ENCODE measurements around the gene KRTAP2-3. TPM values are rescaled to one million over a fixed set of nuclear protein-coding genes. Genes with fewer than 3 reads are reported as not detected.
"Not testable (repeated sequence)": the region's sequence is repeated elsewhere in the genome, so short reads cannot be mapped to it uniquely, and the experiment has no call there.

Gene KRTAP2-3
- total RNA-seq, 5 donors from 2014 or later (not counting 1 experiment from before 2014, with no cell fraction given) = not detected

- H3K4me3 Mint-ChIP-seq; H3K9me3 ChIP-seq; H3K27me3 ChIP-seq (replicated peaks in 1 of 2; ENCODE audit: control insufficient read depth in 2 of 2, extremely low read depth in 1 of 2, insufficient read depth in 2 of 2, low read length in 1 of 2); ATAC-seq (replicated peaks in 1 of 4); H3K4me3 ChIP-seq (ENCODE audit: control insufficient read depth in 1 of 2, extremely low read depth in 1 of 2, low read length in 1 of 2); DNase-seq; H3K4me1 ChIP-seq (ENCODE audit: control insufficient read depth in 1 of 2, extremely low read depth in 1 of 2, insufficient read depth in 2 of 2, low read length in 2 of 2); H3K9me3 Mint-ChIP-seq; POLR2A ChIA-PET; H3K36me3 Mint-ChIP-seq; H3K4me1 Mint-ChIP-seq; H3K36me3 ChIP-seq (ENCODE audit: control insufficient read depth in 2 of 2, extremely low read depth in 1 of 2, insufficient read depth in 1 of 2, low read length in 1 of 2); H3K27ac ChIP-seq (ENCODE audit: low read length): not testable (repeated sequence)
- CTCF ChIA-PET = interaction anchor here (0.6 kb wide), 2 partner anchors 59 to 163 kb away, joined by 3 read pairs; no protein-coding TSS in a partner anchor
- 84% methylated on average over 10 of the region's 14 CpGs for WGBS (ENCODE audit: insufficient coverage)
- Mint-ChIP-seq H3K27ac (peak within 1 kb of the TSS in 1 of 2 donors; percentile 66), H3K27me3 (peaks cover 7 to 17% of the 10 kb centered on the region in 2 donors)
Measured at GRCh38 chr17:41084100-41084856, 24.4 kb upstream of the KRTAP2-3 start, which contains the start of gene KRTAP4-7. Gene KRTAP4-7 (plus strand): TSS chr17:41084150. CDS start chr17:41084207, 57 bp downstream.

- H3K36me3 ChIP-seq (ENCODE audit: control insufficient read depth in 2 of 2, extremely low read depth in 1 of 2, insufficient read depth in 1 of 2, low read length in 1 of 2); DNase-seq; H3K27me3 ChIP-seq (replicated peaks in 1 of 2; ENCODE audit: control insufficient read depth in 2 of 2, extremely low read depth in 1 of 2, insufficient read depth in 2 of 2, low read length in 1 of 2); CTCF ChIA-PET; POLR2A ChIA-PET; H3K4me1 ChIP-seq (ENCODE audit: control insufficient read depth in 1 of 2, extremely low read depth in 1 of 2, insufficient read depth in 2 of 2, low read length in 2 of 2); H3K9me3 ChIP-seq; H3K27ac Mint-ChIP-seq; H3K4me3 ChIP-seq (ENCODE audit: control insufficient read depth in 1 of 2, extremely low read depth in 1 of 2, low read length in 1 of 2); H3K9me3 Mint-ChIP-seq; ATAC-seq (replicated peaks in 1 of 4); H3K4me1 Mint-ChIP-seq; H3K27ac ChIP-seq (ENCODE audit: low read length); H3K4me3 Mint-ChIP-seq; H3K36me3 Mint-ChIP-seq: not testable (repeated sequence)
- peaks cover 7 to 17% of the 10 kb centered on the region in 2 donors for H3K27me3 Mint-ChIP-seq
- WGBS (ENCODE audit: insufficient coverage) = no CpG with 5 or more reads among the region's 2 CpGs
Measured at GRCh38 chr17:41083427-41083826, 23.5 kb upstream of the KRTAP2-3 start.

GRCh38 chr17:41082626-41083025, 22.7 kb upstream of the KRTAP2-3 start:
- Mint-ChIP-seq H3K36me3 (no peaks in the 10 kb centered on the region), H3K4me1 (no peaks in the 10 kb centered on the region), H3K4me3 (no peak overlapping the region), H3K27ac (no peak overlapping the region), H3K9me3 (no peaks in the 10 kb centered on the region), H3K27me3 (peaks cover 7 to 16% of the 10 kb centered on the region in 2 donors)
- H3K4me3 ChIP-seq (ENCODE audit: control insufficient read depth in 1 of 2, extremely low read depth in 1 of 2, low read length in 1 of 2) = no peak overlapping the region
- DNase-seq (no peak), ATAC-seq (replicated peaks in 1 of 4) (no peak)
- ChIA-PET CTCF (no interaction called here), POLR2A (interaction anchor here (0.6 kb wide), 2 partner anchors 16 to 718 kb away, joined by 3 to 17 read pairs; no protein-coding TSS in a partner anchor)
- 57% methylated on average over 1 of the region's 4 CpGs for WGBS (ENCODE audit: insufficient coverage)
- no peak overlapping the region for H3K27ac ChIP-seq (ENCODE audit: low read length)
- no peaks in the 10 kb centered on the region for H3K36me3 ChIP-seq (ENCODE audit: control insufficient read depth in 2 of 2, extremely low read depth in 1 of 2, insufficient read depth in 1 of 2, low read length in 1 of 2)
- H3K27me3 ChIP-seq (replicated peaks in 1 of 2; ENCODE audit: control insufficient read depth in 2 of 2, extremely low read depth in 1 of 2, insufficient read depth in 2 of 2, low read length in 1 of 2) = peaks cover 2 to 3% of the 10 kb centered on the region in 2 experiments
- H3K9me3 ChIP-seq = no peaks in the 10 kb centered on the region
- no peaks in the 10 kb centered on the region for H3K4me1 ChIP-seq (ENCODE audit: control insufficient read depth in 1 of 2, extremely low read depth in 1 of 2, insufficient read depth in 2 of 2, low read length in 2 of 2)

DNA sequence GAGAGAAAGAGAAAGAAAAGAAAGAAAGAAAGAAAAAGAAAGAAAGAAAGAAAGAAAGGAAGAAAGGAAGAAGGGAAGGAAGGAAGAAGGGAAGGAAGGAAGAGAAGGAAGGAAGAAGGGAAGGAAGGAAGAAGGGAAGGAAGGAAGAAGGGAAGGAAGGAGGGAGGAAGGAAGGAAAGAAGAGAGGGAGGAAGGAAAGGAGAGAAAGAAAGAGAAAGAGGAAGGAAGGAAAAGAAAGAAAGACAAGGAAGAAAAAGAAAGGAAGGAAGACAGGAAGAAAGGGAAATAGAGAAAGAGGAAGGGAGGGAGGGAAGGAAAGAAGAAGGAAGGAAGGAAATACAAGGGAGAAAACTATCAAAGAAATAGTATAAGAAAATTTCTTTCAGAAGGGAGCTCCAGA, 16.9 kb upstream of the KRTAP2-3 start:
- DNase-seq = no peak
- H3K9me3 ChIP-seq = no peaks in the 10 kb centered on the region
- Mint-ChIP-seq H3K9me3 (no peaks in the 10 kb centered on the region), H3K4me3 (no peak overlapping the region), H3K36me3 (no peaks in the 10 kb centered on the region), H3K27ac (no peak overlapping the region), H3K27me3 (peaks cover 19 to 22% of the 10 kb centered on the region in 2 donors), H3K4me1 (no peaks in the 10 kb centered on the region)
- H3K4me1 ChIP-seq (ENCODE audit: control insufficient read depth in 1 of 2, extremely low read depth in 1 of 2, insufficient read depth in 2 of 2, low read length in 2 of 2) = no peaks in the 10 kb centered on the region
- ATAC-seq (replicated peaks in 1 of 4) = no peak
- H3K27me3 ChIP-seq (replicated peaks in 1 of 2; ENCODE audit: control insufficient read depth in 2 of 2, extremely low read depth in 1 of 2, insufficient read depth in 2 of 2, low read length in 1 of 2) = peaks cover 0 to 2% of the 10 kb centered on the region in 2 experiments
- H3K36me3 ChIP-seq (ENCODE audit: control insufficient read depth in 2 of 2, extremely low read depth in 1 of 2, insufficient read depth in 1 of 2, low read length in 1 of 2) = no peaks in the 10 kb centered on the region
- H3K27ac ChIP-seq (ENCODE audit: low read length) = no peak overlapping the region
- ChIA-PET CTCF (no interaction called here), POLR2A (no interaction called here)
- no peak overlapping the region for H3K4me3 ChIP-seq (ENCODE audit: control insufficient read depth in 1 of 2, extremely low read depth in 1 of 2, low read length in 1 of 2)

- peaks cover 0 to 2% of the 10 kb centered on the region in 2 experiments for H3K27me3 ChIP-seq (replicated peaks in 1 of 2; ENCODE audit: control insufficient read depth in 2 of 2, extremely low read depth in 1 of 2, insufficient read depth in 2 of 2, low read length in 1 of 2)
- Mint-ChIP-seq H3K4me1 (no peaks in the 10 kb centered on the region), H3K9me3 (no peaks in the 10 kb centered on the region), H3K27ac (no peak overlapping the region), H3K36me3 (no peaks in the 10 kb centered on the region), H3K27me3 (peaks cover 12 to 22% of the 10 kb centered on the region in 2 donors), H3K4me3 (no peak overlapping the region)
- DNase-seq (no peak), ATAC-seq (replicated peaks in 1 of 4) (no peak)
- H3K27ac ChIP-seq (ENCODE audit: low read length) = no peak overlapping the region
- ChIA-PET POLR2A (no interaction called here), CTCF (interaction anchor here in 1 of 2 donors (0.6 kb wide), 1 partner anchor 589 kb away, joined by 3 read pairs; no protein-coding TSS in a partner anchor)
- no peaks in the 10 kb centered on the region for H3K36me3 ChIP-seq (ENCODE audit: control insufficient read depth in 2 of 2, extremely low read depth in 1 of 2, insufficient read depth in 1 of 2, low read length in 1 of 2)
- no peak overlapping the region for H3K4me3 ChIP-seq (ENCODE audit: control insufficient read depth in 1 of 2, extremely low read depth in 1 of 2, low read length in 1 of 2)
- no peaks in the 10 kb centered on the region for H3K4me1 ChIP-seq (ENCODE audit: control insufficient read depth in 1 of 2, extremely low read depth in 1 of 2, insufficient read depth in 2 of 2, low read length in 2 of 2)
- no CpG with 5 or more reads among the region's 2 CpGs for WGBS (ENCODE audit: insufficient coverage)
- H3K9me3 ChIP-seq = no peaks in the 10 kb centered on the region
Measured at GRCh38 chr17:41073676-41074075, 13.8 kb upstream of the KRTAP2-3 start.

DNA sequence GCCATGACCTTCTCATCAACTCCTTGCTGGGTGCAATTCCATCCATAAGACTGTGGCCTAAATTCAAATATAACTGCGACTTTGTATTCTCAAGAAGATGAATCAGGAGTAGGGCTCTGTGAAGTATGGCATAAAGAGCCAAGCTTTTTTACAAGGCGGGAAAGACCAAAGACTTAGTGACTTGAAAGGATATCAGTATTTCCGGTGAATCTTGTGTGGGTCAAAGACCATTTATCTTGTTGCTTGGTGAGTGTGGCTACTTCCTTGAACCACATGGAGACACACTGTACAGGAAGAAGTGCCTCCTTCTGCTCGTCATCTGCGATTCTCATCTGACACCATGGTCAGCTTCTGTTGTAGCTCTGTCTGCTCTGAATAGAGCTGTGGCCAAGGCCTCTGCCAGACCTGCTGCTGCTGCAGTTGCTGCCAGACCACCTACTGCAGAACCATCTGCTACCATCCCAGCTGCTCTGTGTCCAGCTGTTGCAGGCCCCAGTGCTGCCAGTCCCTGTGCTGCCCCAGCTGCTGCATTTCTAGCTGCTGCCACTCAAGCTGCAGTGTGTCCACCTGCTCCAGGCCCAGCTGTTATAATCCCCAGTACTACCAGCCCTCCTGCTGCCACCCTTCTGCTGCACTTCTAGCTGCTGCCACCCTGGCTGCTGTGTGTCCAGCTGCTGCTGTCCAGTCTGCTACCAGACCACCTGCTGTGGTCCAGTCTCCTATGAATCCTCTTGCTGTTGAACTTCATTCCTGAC, 11.9 kb upstream of the KRTAP2-3 start:
- Histone ChIP-seq H3K27ac (ENCODE audit: low read length) (no peak overlapping the region), H3K27me3 (replicated peaks in 1 of 2; ENCODE audit: control insufficient read depth in 2 of 2, extremely low read depth in 1 of 2, insufficient read depth in 2 of 2, low read length in 1 of 2) (peaks cover 0 to 2% of the 10 kb centered on the region in 2 experiments), H3K4me3 (ENCODE audit: control insufficient read depth in 1 of 2, extremely low read depth in 1 of 2, low read length in 1 of 2) (no peak overlapping the region), H3K9me3 (no peaks in the 10 kb centered on the region), H3K36me3 (ENCODE audit: control insufficient read depth in 2 of 2, extremely low read depth in 1 of 2, insufficient read depth in 1 of 2, low read length in 1 of 2) (no peaks in the 10 kb centered on the region), H3K4me1 (ENCODE audit: control insufficient read depth in 1 of 2, extremely low read depth in 1 of 2, insufficient read depth in 2 of 2, low read length in 2 of 2) (no peaks in the 10 kb centered on the region)
- DNase-seq = no peak
- POLR2A ChIA-PET = no interaction called here
- peaks cover 9 to 22% of the 10 kb centered on the region in 2 donors for H3K27me3 Mint-ChIP-seq
- CTCF ChIA-PET = no interaction called here
- no peak for ATAC-seq (replicated peaks in 1 of 4)
- 92% methylated on average over 2 of the region's 5 CpGs for WGBS (ENCODE audit: insufficient coverage)
- H3K4me1 Mint-ChIP-seq = no peaks in the 10 kb centered on the region
- no peaks in the 10 kb centered on the region for H3K36me3 Mint-ChIP-seq
- H3K27ac Mint-ChIP-seq = no peak overlapping the region
- H3K4me3 Mint-ChIP-seq = no peak overlapping the region
- no peaks in the 10 kb centered on the region for H3K9me3 Mint-ChIP-seq

Data from T-cell (primary cell).